T-helper 17 cell (primary cell): ENCODE data around the gene TRERF1. TPM values are rescaled to one million over a fixed set of nuclear protein-coding genes. Genes with fewer than 3 reads are reported as not detected.

Experiments used
- ATAC-seq: fragments of 150-1000 bp; cut with Tn5 transposase; 2 replicates; pipeline ENCODE4 v1.10.0; 2021; ENCODE audit warnings: mild to moderate bottlenecking, moderate library complexity
- DNase-seq, 3 donors: peaks; one replicate each; pipeline versions ENCODE4 v3.0.0 to v3.0.0-alpha.2; 2020 to 2021
- H3K9me3 ChIP-seq: one replicate; pipeline ENCODE4 v1.7.0; 2013; ENCODE audit warnings: low read length, mild to moderate bottlenecking; ENCODE audit not compliant: control insufficient read depth, poor library complexity, severe bottlenecking
- H3K27ac Mint-ChIP-seq: one replicate; pipeline ENCODE4 v1.8.0; 2022; ENCODE audit warnings: mild to moderate bottlenecking, moderate library complexity, mixed read lengths
- H3K27me3 Mint-ChIP-seq: one replicate; pipeline ENCODE4 v1.8.0; 2022; ENCODE audit warnings: mixed read lengths
- H3K36me3 Mint-ChIP-seq: one replicate; pipeline ENCODE4 v1.8.0; 2022; ENCODE audit warnings: low read depth, mixed read lengths
- H3K4me1 Mint-ChIP-seq: one replicate; pipeline ENCODE4 v1.8.0; 2022; ENCODE audit warnings: mild to moderate bottlenecking, mixed read lengths
- H3K4me3 Mint-ChIP-seq: one replicate; pipeline ENCODE4 v1.8.0; 2022; ENCODE audit warnings: mild to moderate bottlenecking, moderate library complexity, mixed read lengths
- total RNA-seq, 4 donors: library from RNA in 2 of 4; stranded (reverse) in 2 of 4; gene quantifications; one replicate each; pipeline ENCODE4 v1.2.3 and lab custom pipeline; 2022 to 2026

Gene TRERF1
- total RNA-seq, 2 donors from 2014 or later, result 28.6 to 31.2 TPM

DNA sequence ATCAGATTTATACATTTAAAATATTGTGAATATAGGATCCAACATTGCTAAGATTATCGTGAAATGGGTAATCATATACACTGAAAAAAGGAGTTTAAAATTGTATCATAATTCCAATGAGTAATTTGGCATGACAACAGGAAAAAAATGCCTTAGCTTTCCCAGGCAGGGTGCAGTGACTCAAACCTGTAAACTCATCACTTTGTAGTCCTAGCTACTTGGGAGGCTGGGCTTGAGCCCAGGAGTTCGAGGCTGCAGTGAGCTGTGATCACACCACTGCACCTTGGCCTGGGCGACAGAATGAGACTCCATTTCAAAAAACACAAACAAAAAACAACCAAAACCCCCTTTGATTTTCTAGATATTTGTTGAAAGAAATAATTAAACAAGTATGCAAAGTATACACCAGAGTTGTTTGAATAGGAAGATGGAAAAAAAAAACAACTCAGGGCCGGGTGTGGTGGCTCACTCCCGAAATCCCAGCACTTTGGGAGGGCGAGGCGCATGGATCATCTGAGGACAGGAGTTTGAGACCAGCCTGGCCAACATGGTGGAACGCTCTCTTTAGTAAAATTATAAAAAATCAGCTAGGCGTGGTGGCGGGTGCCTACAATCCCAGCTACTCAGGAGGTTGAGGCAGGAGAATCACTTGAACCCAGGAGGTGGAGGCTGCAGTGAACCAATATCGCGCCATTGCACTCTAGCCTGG is 98.7 kb downstream of the TRERF1 start:
- peaks cover 18% of the 10 kb centered on the region for H3K4me1 Mint-ChIP-seq
- ATAC-seq, result no peak
- no peak overlapping the region for H3K27ac Mint-ChIP-seq
- peaks cover 7% of the 10 kb centered on the region for H3K36me3 Mint-ChIP-seq
- no peaks in the 10 kb centered on the region for H3K27me3 Mint-ChIP-seq
- DNase-seq, result no peak
- no peak overlapping the region for H3K4me3 Mint-ChIP-seq
- no peaks in the 10 kb centered on the region for H3K9me3 ChIP-seq

- H3K36me3 Mint-ChIP-seq, result peaks cover 6% of the 10 kb centered on the region
- H3K4me3 Mint-ChIP-seq, result no peak overlapping the region
- H3K27me3 Mint-ChIP-seq, result no peaks in the 10 kb centered on the region
- H3K27ac Mint-ChIP-seq, result no peak overlapping the region
- DNase-seq (no peak), ATAC-seq (no peak)
- no peaks in the 10 kb centered on the region for H3K9me3 ChIP-seq
- H3K4me1 Mint-ChIP-seq, result peaks cover 21% of the 10 kb centered on the region
Observed at GRCh38 chr6:42350911-42351310, 100.8 kb downstream of the TRERF1 start.

DNA sequence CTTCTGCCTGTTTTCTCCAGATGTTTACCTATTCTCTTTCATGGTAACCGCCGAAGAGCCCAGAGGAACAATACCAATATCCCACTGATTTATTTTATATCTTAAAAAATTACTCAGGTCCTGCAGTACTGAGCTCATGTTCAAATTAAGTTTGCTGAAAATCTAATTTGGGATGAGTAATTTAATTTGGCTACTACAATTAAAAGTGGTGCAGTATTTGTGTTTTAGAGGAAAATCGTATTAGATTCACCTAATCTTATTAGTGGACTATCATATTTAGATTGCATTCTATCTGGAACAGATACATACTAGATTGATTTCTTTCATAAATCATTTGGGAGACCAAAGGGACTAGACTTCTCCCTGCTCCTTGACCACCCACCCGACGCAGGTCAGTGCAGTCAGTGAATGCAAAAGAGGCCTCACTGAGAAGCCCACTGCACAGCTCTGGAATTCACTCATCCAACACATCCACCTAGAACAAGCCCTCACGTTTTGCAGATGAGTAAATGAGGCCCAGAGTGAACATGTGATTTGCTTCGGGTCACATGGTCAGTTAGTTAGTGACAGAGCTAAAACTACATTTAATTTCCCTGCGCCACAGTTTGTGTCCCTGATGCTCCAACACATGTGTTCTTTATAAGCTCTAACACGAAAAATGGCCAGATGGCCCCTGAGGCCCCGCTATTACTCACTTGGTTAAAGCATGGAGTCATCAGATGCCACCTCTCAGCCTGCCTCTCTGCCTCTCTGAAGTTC is 101.8 kb downstream of the TRERF1 start:
- DNase-seq (no peak), ATAC-seq (no peak)
- Mint-ChIP-seq H3K27ac (no peak overlapping the region), H3K4me3 (no peak overlapping the region), H3K4me1 (peaks cover 25% of the 10 kb centered on the region), H3K27me3 (no peaks in the 10 kb centered on the region), H3K36me3 (peaks cover 8% of the 10 kb centered on the region)
- no peaks in the 10 kb centered on the region for H3K9me3 ChIP-seq

DNA sequence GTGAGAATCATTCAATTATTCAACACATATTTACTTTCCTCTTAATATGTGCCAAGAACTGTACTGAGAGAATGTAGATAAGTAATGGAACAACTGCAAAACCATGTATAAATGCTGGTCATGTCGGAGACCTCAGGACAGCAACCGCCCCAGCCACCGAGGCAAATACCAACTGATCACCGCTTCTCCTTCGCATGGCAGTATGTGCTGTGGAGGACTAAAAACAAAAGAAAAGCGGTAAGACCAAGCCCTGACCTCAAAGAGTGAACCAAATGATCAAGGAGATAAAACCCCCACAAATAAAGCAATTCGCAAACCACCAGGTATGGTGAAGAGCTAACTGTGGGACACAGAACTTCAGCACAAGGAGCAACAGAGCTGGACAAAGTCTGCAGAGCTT is 104.3 kb downstream of the TRERF1 start:
- H3K4me1 Mint-ChIP-seq, result peaks cover 32% of the 10 kb centered on the region
- peaks cover 8% of the 10 kb centered on the region for H3K36me3 Mint-ChIP-seq
- ATAC-seq (no peak), DNase-seq (no peak)
- H3K27ac Mint-ChIP-seq, result no peak overlapping the region
- no peaks in the 10 kb centered on the region for H3K27me3 Mint-ChIP-seq
- no peak overlapping the region for H3K4me3 Mint-ChIP-seq
- H3K9me3 ChIP-seq, result no peaks in the 10 kb centered on the region

GRCh38 chr6:42345696-42346416 is 105.9 kb downstream of the TRERF1 start:
- peak overlapping the region; percentile 48 for H3K27ac Mint-ChIP-seq
- peaks cover 6% of the 10 kb centered on the region for H3K36me3 Mint-ChIP-seq
- H3K9me3 ChIP-seq, result no peaks in the 10 kb centered on the region
- no peak overlapping the region for H3K4me3 Mint-ChIP-seq
- DNase-seq (no peak), ATAC-seq (no peak)
- H3K27me3 Mint-ChIP-seq, result no peaks in the 10 kb centered on the region
- peaks cover 34% of the 10 kb centered on the region for H3K4me1 Mint-ChIP-seq

GRCh38 chr6:42344756-42345155 is 107.0 kb downstream of the TRERF1 start:
- no peak for ATAC-seq
- peaks cover 37% of the 10 kb centered on the region for H3K4me1 Mint-ChIP-seq
- no peak overlapping the region for H3K27ac Mint-ChIP-seq
- H3K27me3 Mint-ChIP-seq, result no peaks in the 10 kb centered on the region
- no peak for DNase-seq
- H3K36me3 Mint-ChIP-seq, result peaks cover 3% of the 10 kb centered on the region
- H3K9me3 ChIP-seq, result no peaks in the 10 kb centered on the region
- no peak overlapping the region for H3K4me3 Mint-ChIP-seq

DNA sequence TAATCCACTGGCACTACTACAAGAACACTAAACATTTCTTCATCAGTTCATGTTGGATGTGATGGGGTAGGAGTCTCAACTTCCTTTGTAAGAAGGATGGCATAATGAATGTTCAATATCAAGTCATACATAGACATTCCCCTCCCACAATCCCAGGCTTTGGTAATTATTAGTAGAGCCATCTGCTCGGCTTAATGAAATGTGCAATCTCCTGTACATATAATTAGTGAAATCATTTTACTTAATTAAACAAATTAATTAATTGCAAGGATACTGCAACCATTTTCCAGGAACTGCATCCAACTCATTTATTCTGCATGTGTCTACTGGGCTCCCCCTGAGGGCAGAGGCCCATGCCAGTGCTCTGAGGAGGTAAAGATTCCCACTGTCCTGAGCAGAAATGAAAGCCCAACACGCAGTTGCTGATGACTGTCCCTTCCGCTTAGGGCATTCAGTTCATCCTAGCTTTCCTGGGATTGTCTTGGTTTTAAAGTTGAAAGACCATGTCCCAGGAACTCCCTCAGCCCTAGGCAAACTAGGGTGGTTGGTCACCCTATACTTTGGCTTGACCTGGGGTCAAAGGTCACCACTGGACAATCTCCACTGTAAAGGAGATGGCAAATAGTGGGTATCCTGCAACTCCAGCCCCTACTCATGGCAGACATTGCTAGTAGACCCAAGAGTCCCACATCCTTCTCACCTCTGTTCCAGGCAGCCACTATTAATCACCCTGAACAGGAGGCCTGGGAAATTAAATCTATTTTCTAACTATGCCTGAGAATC is 109.8 kb downstream of the TRERF1 start:
- DNase-seq (no peak), ATAC-seq (no peak)
- H3K9me3 ChIP-seq, result no peaks in the 10 kb centered on the region
- Mint-ChIP-seq H3K36me3 (peaks cover 3% of the 10 kb centered on the region), H3K27ac (no peak overlapping the region), H3K4me3 (no peak overlapping the region), H3K27me3 (no peaks in the 10 kb centered on the region), H3K4me1 (peaks cover 42% of the 10 kb centered on the region)

- H3K4me1 Mint-ChIP-seq, result peaks cover 40% of the 10 kb centered on the region
- DNase-seq (no peak), ATAC-seq (no peak)
- no peak overlapping the region for H3K4me3 Mint-ChIP-seq
- no peaks in the 10 kb centered on the region for H3K27me3 Mint-ChIP-seq
- no peaks in the 10 kb centered on the region for H3K9me3 ChIP-seq
- peak overlapping the region; percentile 65 for H3K27ac Mint-ChIP-seq
- H3K36me3 Mint-ChIP-seq, result peaks cover 3% of the 10 kb centered on the region
Observed at GRCh38 chr6:42341221-42341620, 110.5 kb downstream of the TRERF1 start.

DNA sequence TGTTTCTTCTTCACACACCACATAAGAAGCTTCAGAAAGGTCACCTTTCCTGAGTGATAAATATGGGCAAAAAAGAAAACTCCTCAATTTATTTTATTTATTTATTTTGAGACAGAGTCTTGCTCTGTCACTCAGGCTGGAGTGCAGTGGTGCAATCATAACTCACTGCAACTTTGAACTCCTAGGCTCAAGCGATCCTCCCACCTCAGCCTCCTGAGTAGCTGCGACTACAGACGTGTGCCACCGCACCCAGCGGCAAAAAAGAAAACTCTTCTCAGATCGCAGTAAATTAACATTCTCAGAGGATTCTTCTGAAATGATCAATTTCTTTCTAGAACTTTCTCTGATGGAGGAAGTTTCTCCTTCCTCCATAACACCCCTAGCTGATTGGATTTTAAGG is 111.2 kb downstream of the TRERF1 start:
- DNase-seq (no peak), ATAC-seq (no peak)
- Mint-ChIP-seq H3K36me3 (no peaks in the 10 kb centered on the region), H3K27me3 (no peaks in the 10 kb centered on the region), H3K4me3 (peak overlapping the region; percentile 56), H3K27ac (peak overlapping the region; percentile 65), H3K4me1 (peaks cover 42% of the 10 kb centered on the region)
- H3K9me3 ChIP-seq, result no peaks in the 10 kb centered on the region

GRCh38 chr6:42339991-42340401 is 111.7 kb downstream of the TRERF1 start:
- no peaks in the 10 kb centered on the region for H3K9me3 ChIP-seq
- ATAC-seq, result no peak
- Mint-ChIP-seq H3K27me3 (no peaks in the 10 kb centered on the region), H3K27ac (no peak overlapping the region), H3K4me1 (peaks cover 44% of the 10 kb centered on the region), H3K36me3 (no peaks in the 10 kb centered on the region), H3K4me3 (no peak overlapping the region)
- no peak for DNase-seq

DNA sequence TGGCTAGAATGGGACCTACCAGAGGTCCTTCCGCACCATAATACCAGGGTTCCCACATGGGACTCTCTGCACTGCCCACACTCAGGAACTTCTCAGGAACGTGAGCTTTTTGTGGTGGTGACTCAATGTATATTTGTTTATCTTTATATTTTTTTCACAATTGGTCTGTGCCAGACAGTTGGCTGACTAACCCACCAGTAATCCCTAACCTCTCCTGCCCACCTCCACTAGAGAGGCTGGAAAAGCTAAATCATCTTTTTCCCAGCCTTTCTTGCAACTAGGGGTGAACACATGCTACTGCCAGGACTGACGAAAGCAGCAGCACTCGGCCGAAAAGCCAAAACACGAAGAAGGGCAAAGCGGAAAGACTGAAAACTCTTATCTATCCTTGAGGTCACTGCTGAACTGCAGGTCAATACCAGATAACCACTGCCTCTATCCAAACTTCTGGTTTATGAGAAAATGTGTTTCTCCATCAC is 112.9 kb downstream of the TRERF1 start:
- Mint-ChIP-seq H3K27ac (no peak overlapping the region), H3K4me3 (no peak overlapping the region), H3K36me3 (no peaks in the 10 kb centered on the region), H3K27me3 (no peaks in the 10 kb centered on the region), H3K4me1 (peaks cover 46% of the 10 kb centered on the region)
- ATAC-seq (no peak), DNase-seq (no peak)
- H3K9me3 ChIP-seq, result no peaks in the 10 kb centered on the region

DNA sequence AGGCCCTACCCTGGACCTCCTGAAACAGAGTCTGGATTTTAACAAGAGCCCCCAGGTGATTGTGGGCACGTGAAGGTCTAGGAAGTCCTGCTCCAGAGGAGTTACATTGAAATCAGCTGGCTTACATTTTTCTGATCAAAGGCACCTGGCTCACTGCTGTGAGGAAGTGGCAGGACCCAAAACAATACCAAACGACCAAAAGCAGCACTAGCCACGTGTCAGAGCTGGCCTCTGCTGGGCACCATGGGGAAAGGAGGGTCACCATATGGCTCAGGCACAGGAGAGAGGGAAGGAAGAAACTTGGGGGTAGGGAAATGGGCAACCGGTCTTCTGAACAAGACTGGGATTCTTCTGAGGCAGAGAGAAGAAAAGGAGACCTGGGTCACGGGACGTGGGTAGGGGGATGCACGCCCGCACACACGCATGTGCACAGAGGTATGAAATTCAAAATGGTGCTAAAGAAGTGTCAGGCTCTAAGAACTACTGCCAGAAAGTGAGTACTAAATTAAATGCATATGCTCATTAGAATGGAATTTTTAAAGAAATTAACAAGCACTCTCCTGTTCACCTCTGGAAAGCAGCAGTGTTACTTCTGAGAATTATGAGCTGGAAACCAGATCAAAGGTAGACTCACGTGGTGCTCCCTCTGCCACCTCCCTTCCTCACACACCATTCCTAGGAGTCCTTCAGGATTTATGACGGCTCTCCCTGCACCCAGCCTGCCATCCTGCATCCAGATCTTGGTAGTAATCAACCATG is 113.6 kb downstream of the TRERF1 start:
- DNase-seq, result no peak
- Mint-ChIP-seq H3K27me3 (no peaks in the 10 kb centered on the region), H3K36me3 (no peaks in the 10 kb centered on the region), H3K4me1 (peaks cover 42% of the 10 kb centered on the region), H3K27ac (peak overlapping the region; percentile 37), H3K4me3 (no peak overlapping the region)
- ATAC-seq, result no peak
- H3K9me3 ChIP-seq, result no peaks in the 10 kb centered on the region
